Sigmoid colon (tissue), 7 donors: ENCODE results near the gene TEX36. TPM values are rescaled to one million over a fixed set of nuclear protein-coding genes. Genes with fewer than 3 reads are reported as not detected.

Source experiments
- DNase-seq: peaks from one replicate; pipeline ENCODE4 v3.0.0-alpha.2; 2019
- H3K27ac ChIP-seq, 4 donors: fragments of 200-600 bp; sonication (generic); one replicate each; pipeline ENCODE4 v1.5.1; 2016 to 2019; ENCODE audit warnings: mild to moderate bottlenecking in 1 of 4
- H3K27me3 ChIP-seq, 3 donors: fragments of 200-600 bp; sonication (generic); one replicate each; pipeline ENCODE4 v1.5.1; 2019; ENCODE audit warnings: mild to moderate bottlenecking in 1 of 3
- H3K36me3 ChIP-seq, 4 donors: fragments of 200-600 bp; sonication (generic); one replicate each; pipeline ENCODE4 v1.5.1; 2016 to 2019
- H3K4me1 ChIP-seq, 4 donors: fragments of 200-600 bp; sonication (generic); one replicate each; pipeline ENCODE4 v1.5.1; 2017 to 2019
- H3K4me3 ChIP-seq, 4 donors: fragments of 200-600 bp; sonication (generic); one replicate each; pipeline ENCODE4 v1.5.1; 2017 to 2019; ENCODE audit warnings: mild to moderate bottlenecking in 2 of 4, moderate library complexity in 1 of 4
- H3K9me3 ChIP-seq, 4 donors: fragments of 200-600 bp in 3 of 4; sonication (generic) in 3 of 4; one replicate each; pipeline versions ENCODE4 v1.5.1 to v1.6.1; 2013 to 2019
- EP300 ChIP-seq, 4 donors: sonication (generic); formaldehyde crosslinking; IDR thresholded peaks; one replicate each; pipeline ENCODE4 v1.6.1; 2017; ENCODE audit warnings: antibody characterized with exemption in 4 of 4
- POLR2A ChIP-seq, 2 donors: fragments of 450-650 bp; IDR thresholded peaks; one replicate each; pipeline ENCODE4 v1.6.1; 2016; ENCODE audit warnings: antibody characterized with exemption in 2 of 2, mild to moderate bottlenecking in 2 of 2, moderate library complexity in 2 of 2
- POLR2AphosphoS5 ChIP-seq, 4 donors: sonication (generic); formaldehyde crosslinking; IDR thresholded peaks; one replicate each; pipeline ENCODE4 v1.6.1; 2017; ENCODE audit warnings: antibody characterized with exemption in 4 of 4
- WGBS, 2 donors: extraction: QIAGEN DNeasy Blood & Tissue Kit; methylation state at CpG; one replicate each; pipeline ENCODE4 v1.1.7; 2013; 5-methylcytosine and 5-hydroxymethylcytosine counted together
- intact Hi-C: fragments of 100-400 bp; cut with DNase I; formaldehyde crosslinking; loops from one replicate; pipeline ENCODE4 v1.15.1; 2023
- polyA plus RNA-seq, 3 donors: library from polyadenylated mRNA; stranded (reverse); fragments of 200-250 nt; gene quantifications; one replicate each; pipeline ENCODE4 v1.2.3, GENCODE V29; 2013
- total RNA-seq, 4 donors: library from RNA; depleted of rRNA; stranded (reverse); fragments of >200 nt; gene quantifications; one replicate each; pipeline ENCODE4 v1.1.0, GENCODE V29; 2016
- TF ChIP-seq, protein P1 (sequence below), 4 experiments: fragments of 450-650 bp in 3 of 4; fragments of 200-600 bp in 1 of 4; IDR thresholded peaks; one replicate each; pipeline ENCODE4 v1.5.1; 2016 to 2019; ENCODE audit warnings: antibody characterized with exemption in 4 of 4, mild to moderate bottlenecking in 3 of 4, moderate library complexity in 2 of 4
- donor health status: healthy with polysubstance abuse.
- donor health status: Bipolar disorder and iron deficiency.
- donor health status: healthy.

The TEX36 gene
- total and polyA plus RNA-seq, 7 donors: not detected

DNA sequence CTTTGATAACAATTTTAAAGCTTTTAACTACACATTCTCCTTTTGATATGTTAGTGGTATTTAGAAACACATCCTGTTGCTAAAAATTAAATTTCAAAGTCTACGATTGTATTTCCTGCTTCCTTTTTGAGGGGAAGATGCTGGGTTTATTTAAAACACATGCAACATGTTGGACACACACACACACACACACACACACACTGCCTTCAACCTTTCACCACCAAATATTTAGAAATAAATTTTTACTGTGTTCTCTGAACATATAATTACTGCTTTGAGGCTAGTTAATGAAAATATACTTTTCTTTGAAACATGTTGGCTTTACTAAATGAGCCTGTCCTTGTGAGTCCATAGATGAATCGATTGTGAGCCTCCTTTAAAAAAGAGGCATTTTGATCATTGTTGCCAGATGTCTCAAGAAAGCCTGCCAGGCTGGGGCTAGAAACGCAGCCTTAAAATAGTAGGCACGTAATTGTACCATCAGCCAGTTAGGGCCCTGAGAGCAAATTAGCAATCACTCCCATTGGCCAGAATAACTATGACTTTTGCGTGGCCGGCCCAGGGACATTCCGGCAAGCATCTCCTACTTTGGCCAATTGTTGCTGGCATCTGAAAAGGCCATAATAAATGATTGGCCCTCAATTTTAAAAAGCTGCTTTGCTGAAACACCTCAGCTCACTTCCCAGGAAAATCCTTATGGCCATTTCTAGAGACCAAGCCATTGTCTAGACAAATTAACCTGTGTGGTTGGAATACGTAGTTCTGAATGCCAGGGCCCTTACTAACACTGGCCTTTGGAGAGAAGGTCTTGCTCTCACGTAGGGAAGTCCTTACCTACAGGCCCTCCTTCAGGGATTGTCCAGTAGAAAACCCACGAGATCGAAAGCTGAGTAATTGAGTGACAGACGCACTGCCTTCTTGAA lies 9.9 kb upstream of the TEX36 start:
- peaks cover 0 to 7% (median 0%) of the 10 kb centered on the region in 4 donors for H3K4me1 ChIP-seq
- H3K36me3 ChIP-seq: no peaks in the 10 kb centered on the region
- intact Hi-C loops: no loop called here
- no peaks in the 10 kb centered on the region for H3K27me3 ChIP-seq
- no peak for DNase-seq
- H3K27ac ChIP-seq: no peak overlapping the region
- H3K9me3 ChIP-seq: no peaks in the 10 kb centered on the region
- TF ChIP-seq, protein P1, sequence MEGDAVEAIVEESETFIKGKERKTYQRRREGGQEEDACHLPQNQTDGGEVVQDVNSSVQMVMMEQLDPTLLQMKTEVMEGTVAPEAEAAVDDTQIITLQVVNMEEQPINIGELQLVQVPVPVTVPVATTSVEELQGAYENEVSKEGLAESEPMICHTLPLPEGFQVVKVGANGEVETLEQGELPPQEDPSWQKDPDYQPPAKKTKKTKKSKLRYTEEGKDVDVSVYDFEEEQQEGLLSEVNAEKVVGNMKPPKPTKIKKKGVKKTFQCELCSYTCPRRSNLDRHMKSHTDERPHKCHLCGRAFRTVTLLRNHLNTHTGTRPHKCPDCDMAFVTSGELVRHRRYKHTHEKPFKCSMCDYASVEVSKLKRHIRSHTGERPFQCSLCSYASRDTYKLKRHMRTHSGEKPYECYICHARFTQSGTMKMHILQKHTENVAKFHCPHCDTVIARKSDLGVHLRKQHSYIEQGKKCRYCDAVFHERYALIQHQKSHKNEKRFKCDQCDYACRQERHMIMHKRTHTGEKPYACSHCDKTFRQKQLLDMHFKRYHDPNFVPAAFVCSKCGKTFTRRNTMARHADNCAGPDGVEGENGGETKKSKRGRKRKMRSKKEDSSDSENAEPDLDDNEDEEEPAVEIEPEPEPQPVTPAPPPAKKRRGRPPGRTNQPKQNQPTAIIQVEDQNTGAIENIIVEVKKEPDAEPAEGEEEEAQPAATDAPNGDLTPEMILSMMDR (IDR thresholded peaks at IDR 0.05): no peak
- no peak for TF ChIP-seq POLR2AphosphoS5 (IDR thresholded peaks at IDR 0.05)
- TF ChIP-seq POLR2A (IDR thresholded peaks at IDR 0.05): no peak
- TF ChIP-seq EP300 (IDR thresholded peaks at IDR 0.05): no peak
- WGBS, 2 donors: 85 to 87% methylated on average over 12 of the region's 12 CpGs
- H3K4me3 ChIP-seq: no peak overlapping the region

DNA sequence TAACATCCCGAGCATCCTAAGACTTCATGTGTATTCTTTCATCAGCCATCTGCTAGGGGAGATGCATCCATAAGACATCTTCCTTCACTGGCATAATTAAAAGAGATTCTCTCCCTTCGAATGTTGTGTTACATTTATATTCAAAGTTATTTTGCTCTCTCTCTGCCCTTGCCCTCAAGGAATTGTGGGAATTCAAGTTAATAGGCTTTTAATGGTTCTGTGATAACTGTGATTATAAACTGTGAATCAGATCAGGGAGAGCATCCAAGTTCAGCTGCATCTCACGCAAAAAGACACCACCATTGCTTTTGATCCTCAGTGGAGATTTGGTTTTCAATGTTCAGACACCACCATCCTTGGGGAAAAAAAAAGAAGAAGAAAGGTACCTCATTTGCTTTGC lies 9.2 kb upstream of the TEX36 start:
- H3K27ac ChIP-seq: no peak overlapping the region
- WGBS, 2 donors: 55 to 60% methylated on average over 3 of the region's 3 CpGs

DNA sequence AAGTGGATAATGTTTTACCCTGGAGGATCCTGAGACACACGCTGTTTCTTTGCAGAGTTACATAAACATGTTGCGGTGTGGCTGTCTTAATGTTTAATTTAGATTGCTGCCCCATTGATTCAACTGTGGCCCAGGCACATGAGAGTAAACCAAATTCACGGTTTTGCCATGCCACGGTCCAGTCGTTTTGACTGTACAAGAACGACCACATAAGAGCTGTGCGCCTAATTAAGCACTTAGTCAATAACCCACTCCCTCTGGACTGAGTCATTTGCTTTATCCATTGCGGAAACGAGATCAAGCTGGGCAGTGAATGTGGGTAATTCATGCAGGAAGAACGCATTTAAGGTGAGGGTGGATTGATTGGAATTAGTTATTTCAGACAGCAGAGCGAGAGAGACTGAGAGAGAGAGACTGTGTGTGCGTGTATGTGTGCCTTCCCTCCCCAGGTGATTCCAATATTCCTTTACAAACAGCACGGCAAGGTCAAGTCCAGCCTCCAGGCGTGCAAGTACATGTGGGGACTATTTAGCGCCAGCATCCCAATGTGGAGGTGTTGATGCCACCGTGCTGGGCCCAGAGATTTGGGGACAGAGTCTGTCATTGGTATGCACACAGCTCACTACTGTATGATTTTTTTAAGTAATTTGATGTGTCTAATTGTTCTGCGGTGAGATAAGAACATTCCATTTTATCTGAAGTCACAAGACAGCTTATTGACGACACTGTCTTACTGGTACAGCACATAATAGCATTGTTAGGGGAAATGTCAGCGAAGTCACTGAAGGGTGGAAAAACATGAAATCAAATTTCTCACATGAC lies 8.4 kb upstream of the TEX36 start:
- H3K4me1 ChIP-seq: peaks cover 0 to 7% (median 0%) of the 10 kb centered on the region in 4 donors
- H3K27ac ChIP-seq: no peak overlapping the region
- H3K27me3 ChIP-seq: no peaks in the 10 kb centered on the region
- no peaks in the 10 kb centered on the region for H3K9me3 ChIP-seq
- TF ChIP-seq POLR2AphosphoS5 (IDR thresholded peaks at IDR 0.05): no peak
- DNase-seq: no peak
- intact Hi-C loops: no loop called here
- H3K4me3 ChIP-seq: no peak overlapping the region
- no peaks in the 10 kb centered on the region for H3K36me3 ChIP-seq
- 55 to 74% methylated on average over 19 of the region's 19 CpGs for WGBS, 2 donors

More for the DNA sequence above, 9.2 kb upstream of the TEX36 start:
- no peak for TF ChIP-seq POLR2A (IDR thresholded peaks at IDR 0.05)
- no peak for TF ChIP-seq POLR2AphosphoS5 (IDR thresholded peaks at IDR 0.05)
- TF ChIP-seq, protein P1 (IDR thresholded peaks at IDR 0.05): no peak
- DNase-seq: no peak
- Histone ChIP-seq H3K27me3 (no peaks in the 10 kb centered on the region), H3K36me3 (no peaks in the 10 kb centered on the region), H3K9me3 (no peaks in the 10 kb centered on the region), H3K4me1 (peaks cover 0 to 7% (median 0%) of the 10 kb centered on the region in 4 donors), H3K4me3 (no peak overlapping the region)
- intact Hi-C loops: no loop called here

DNA sequence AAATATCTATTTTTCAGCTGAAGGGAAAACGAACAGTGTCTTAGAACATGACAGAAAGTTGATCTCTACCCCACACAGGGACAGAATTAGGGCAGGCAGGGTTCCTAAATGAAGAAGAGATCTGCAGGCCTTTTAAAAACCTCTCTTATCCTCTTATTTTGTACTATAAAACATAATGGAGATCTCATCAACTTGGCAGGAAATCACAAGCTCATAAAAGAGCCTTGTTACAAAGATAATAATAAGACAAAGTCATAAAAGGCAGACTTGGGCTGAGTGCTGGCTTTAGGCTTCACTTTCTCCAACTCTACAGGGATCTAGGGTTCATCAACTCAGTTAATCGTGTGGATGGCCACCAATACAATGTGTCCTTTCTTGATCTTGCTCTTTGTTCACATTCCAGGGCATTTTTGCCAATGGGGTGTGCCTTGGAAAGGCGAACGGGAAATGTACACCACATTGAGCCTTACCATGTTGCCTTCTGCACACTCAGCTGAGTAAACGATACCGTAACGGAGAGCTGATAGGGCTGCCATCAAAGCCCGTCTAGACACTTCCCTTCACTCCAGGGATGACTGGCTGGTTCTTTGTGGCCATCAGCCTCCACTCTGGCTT lies 7.1 kb upstream of the TEX36 start:
- H3K27me3 ChIP-seq: no peaks in the 10 kb centered on the region
- intact Hi-C loops: no loop called here
- 14 to 61% methylated on average over 8 of the region's 8 CpGs for WGBS, 2 donors
- no peak for TF ChIP-seq EP300 (IDR thresholded peaks at IDR 0.05)
- no peak for TF ChIP-seq POLR2AphosphoS5 (IDR thresholded peaks at IDR 0.05)
- TF ChIP-seq, protein P1 (IDR thresholded peaks at IDR 0.05): no peak
- TF ChIP-seq POLR2A (IDR thresholded peaks at IDR 0.05): no peak
- H3K27ac ChIP-seq: no peak overlapping the region
- H3K4me1 ChIP-seq: peaks cover 0 to 7% (median 0%) of the 10 kb centered on the region in 4 donors
- no peak for DNase-seq
- H3K4me3 ChIP-seq: no peak overlapping the region
- no peaks in the 10 kb centered on the region for H3K36me3 ChIP-seq
- no peaks in the 10 kb centered on the region for H3K9me3 ChIP-seq
